ENCODE measurements around the gene NCKAP5.

The NCKAP5 gene

GRCh38 chr2:132729522-132729921, 838.7 kb downstream of the NCKAP5 start:
- no peak for TF ChIP-seq TCF12 (IDR thresholded peaks at IDR 0.05; ENCODE audit: low read depth)
- TF ChIP-seq REST (IDR thresholded peaks at IDR 0.05; ENCODE audit: low read depth): no peak
- no peak for TF ChIP-seq ZBTB7A (IDR thresholded peaks at IDR 0.05; ENCODE audit: low read depth)

DNA sequence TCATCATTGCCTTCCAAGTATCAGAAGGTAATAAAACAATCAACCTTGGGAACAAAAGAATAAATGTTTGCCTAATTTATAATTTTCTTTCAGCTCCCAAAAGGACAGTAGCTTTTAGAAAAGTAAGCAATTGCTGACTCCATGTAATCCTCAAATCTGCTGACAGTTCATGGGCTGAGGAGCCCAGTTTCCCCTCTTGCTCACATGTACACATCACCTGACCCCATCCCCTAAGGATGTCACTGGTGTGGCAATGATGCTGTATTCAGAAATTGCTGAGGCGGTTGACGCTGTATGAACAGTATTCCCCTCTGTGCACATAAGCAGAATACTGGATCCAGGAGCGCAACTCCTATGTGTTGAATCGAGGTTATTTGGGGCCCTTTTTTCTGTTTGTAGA, 842.1 kb downstream of the NCKAP5 start:
- TF ChIP-seq MAX (IDR thresholded peaks at IDR 0.05): no peak
- no peak for TF ChIP-seq CREB1 (IDR thresholded peaks at IDR 0.05; ENCODE audit: low read depth)
- TF ChIP-seq TCF12 (IDR thresholded peaks at IDR 0.05; ENCODE audit: low read depth): no peak
- TF ChIP-seq ZBTB7A (IDR thresholded peaks at IDR 0.05; ENCODE audit: low read depth): no peak
- TF ChIP-seq RAD21 (IDR thresholded peaks at IDR 0.05; ENCODE audit: low read depth): no peak
- TF ChIP-seq USF1 (IDR thresholded peaks at IDR 0.05): no peak
- TF ChIP-seq FOXM1 (IDR thresholded peaks at IDR 0.05; ENCODE audit: borderline replicate concordance, low read depth): no peak
- TF ChIP-seq TEAD4 (IDR thresholded peaks at IDR 0.05): no peak
- no peak for TF ChIP-seq EGR1 (IDR thresholded peaks at IDR 0.05)
- no peak for TF ChIP-seq CEBPB (IDR thresholded peaks at IDR 0.05)
- no peak for TF ChIP-seq EP300 (IDR thresholded peaks at IDR 0.05; ENCODE audit: borderline replicate concordance)

GRCh38 chr2:132725748-132726147, 842.5 kb downstream of the NCKAP5 start:
- TF ChIP-seq USF1 (IDR thresholded peaks at IDR 0.05) (no peak), TCF12 (IDR thresholded peaks at IDR 0.05; ENCODE audit: low read depth) (no peak), CEBPB (IDR thresholded peaks at IDR 0.05) (no peak), MAX (IDR thresholded peaks at IDR 0.05) (no peak), NFIC (IDR thresholded peaks at IDR 0.05) (no peak), ZBTB7A (IDR thresholded peaks at IDR 0.05; ENCODE audit: low read depth) (no peak), TEAD4 (IDR thresholded peaks at IDR 0.05) (no peak), EGR1 (IDR thresholded peaks at IDR 0.05) (no peak), TAF1 (IDR thresholded peaks at IDR 0.05; ENCODE audit: low read depth) (no peak), FOXM1 (IDR thresholded peaks at IDR 0.05; ENCODE audit: borderline replicate concordance, low read depth) (no peak)

- TF ChIP-seq CEBPB (IDR thresholded peaks at IDR 0.05): no peak
Measured at GRCh38 chr2:132725148-132725547, 843.1 kb downstream of the NCKAP5 start.

GRCh38 chr2:132721938-132722337, 846.3 kb downstream of the NCKAP5 start:
- no peak for TF ChIP-seq TEAD4 (IDR thresholded peaks at IDR 0.05)
- no peak for TF ChIP-seq CEBPB (IDR thresholded peaks at IDR 0.05)
- TF ChIP-seq RAD21 (IDR thresholded peaks at IDR 0.05; ENCODE audit: low read depth): no peak
- no peak for TF ChIP-seq YY1 (IDR thresholded peaks at IDR 0.05; ENCODE audit: low read depth)
- TF ChIP-seq ZBTB7A (IDR thresholded peaks at IDR 0.05; ENCODE audit: low read depth): no peak
- TF ChIP-seq NFIC (IDR thresholded peaks at IDR 0.05): no peak
- no peak for TF ChIP-seq EP300 (IDR thresholded peaks at IDR 0.05; ENCODE audit: borderline replicate concordance)
- no peak for TF ChIP-seq REST (IDR thresholded peaks at IDR 0.05; ENCODE audit: low read depth)
- no peak for TF ChIP-seq USF1 (IDR thresholded peaks at IDR 0.05)
- TF ChIP-seq TCF12 (IDR thresholded peaks at IDR 0.05; ENCODE audit: low read depth): no peak
- no peak for TF ChIP-seq CREB1 (IDR thresholded peaks at IDR 0.05; ENCODE audit: low read depth)
- TF ChIP-seq MAX (IDR thresholded peaks at IDR 0.05): no peak
- TF ChIP-seq FOXM1 (IDR thresholded peaks at IDR 0.05; ENCODE audit: borderline replicate concordance, low read depth): no peak
- no peak for TF ChIP-seq EGR1 (IDR thresholded peaks at IDR 0.05)

- TF ChIP-seq RAD21 (IDR thresholded peaks at IDR 0.05; ENCODE audit: low read depth) (no peak), TEAD4 (IDR thresholded peaks at IDR 0.05) (no peak), YY1 (IDR thresholded peaks at IDR 0.05; ENCODE audit: low read depth) (no peak), USF1 (IDR thresholded peaks at IDR 0.05) (no peak), REST (IDR thresholded peaks at IDR 0.05; ENCODE audit: low read depth) (no peak), TAF1 (IDR thresholded peaks at IDR 0.05; ENCODE audit: low read depth) (no peak), NFIC (IDR thresholded peaks at IDR 0.05) (no peak), TCF12 (IDR thresholded peaks at IDR 0.05; ENCODE audit: low read depth) (no peak), ZBTB7A (IDR thresholded peaks at IDR 0.05; ENCODE audit: low read depth) (no peak), EP300 (IDR thresholded peaks at IDR 0.05; ENCODE audit: borderline replicate concordance) (no peak), CREB1 (IDR thresholded peaks at IDR 0.05; ENCODE audit: low read depth) (no peak), FOXM1 (IDR thresholded peaks at IDR 0.05; ENCODE audit: borderline replicate concordance, low read depth) (no peak)
Measured at GRCh38 chr2:132720393-132720792, 847.9 kb downstream of the NCKAP5 start.
